HepG2 (cell line): ENCODE measurements around the gene CTSZ. TPM values are rescaled to one million over a fixed set of nuclear protein-coding genes. Genes with fewer than 3 reads are reported as not detected.

ENCODE experiments used
- ATAC-seq: fragments of 200-7000 bp; cut with Tn5 transposase; 3 replicates; pipeline ENCODE4 v1.9.1; 2020; ENCODE audit warnings: mild to moderate bottlenecking, moderate library complexity
- BruUV-seq: library from RNA; stranded (reverse); fragments of 400-500 nt; replicated peaks from 2 replicates; lab custom pipeline; 2021; lab: Mats Ljungman, UMichigan
- CTCF ChIA-PET: fragments of 300-600 bp; formaldehyde crosslinking; extraction: SDS; loops from one replicate; lab custom pipeline; 2021; ENCODE audit warnings: low total read pairs, inconsistent platforms, low intra/inter-chr PET ratio; lab: Yijun Ruan, JAX
- POLR2A ChIA-PET: fragments of 350-600 bp; sonication (Branson Sonifier 250); formaldehyde crosslinking; loops from one replicate; lab custom pipeline; 2020; ENCODE audit warnings: antibody characterized with exemption, inconsistent platforms; lab: Yijun Ruan, JAX
- DNase-seq: peaks from one replicate; pipeline ENCODE4 v3.0.0-alpha.2; 2015; ENCODE audit warnings: low spot score
- FAIRE-seq: peaks from 3 replicates; lab custom pipeline; 2011; peaks lifted over from hg19 to GRCh38; lab: Jason Lieb, UNC
- H2AFZ ChIP-seq: one replicate; pipeline ENCODE4 v1.6.1; 2011; ENCODE audit warnings: low read length, inconsistent platforms
- H3K27ac ChIP-seq: fragments of 300-600 bp; 3 replicates; pipeline ENCODE4 v1.8.0; 2011; ENCODE audit warnings: mixed run types, mild to moderate bottlenecking, mixed read lengths, low read length, inconsistent platforms; ENCODE audit not compliant: insufficient read depth; ENCODE audit errors: extremely low read length
- H3K27me3 ChIP-seq, 2 experiments: fragments of 200-600 bp in 1 of 2; 2 replicates in 1 of 2; 3 replicates in 1 of 2; pipeline versions ENCODE4 v1.6.0 to v1.8.0; 2011; ENCODE audit warnings: low read length in 2 of 2, mild to moderate bottlenecking in 2 of 2, moderate library complexity in 2 of 2, inconsistent platforms in 1 of 2; ENCODE audit not compliant: insufficient read depth in 2 of 2, control insufficient read depth in 1 of 2
- H3K36me3 ChIP-seq, 2 experiments: fragments of 200-600 bp in 1 of 2; replicated peaks in 1 of 2; 2 replicates in 1 of 2; 3 replicates in 1 of 2; pipeline versions ENCODE4 v1.5.1 to v1.8.0; 2011; ENCODE audit warnings: low read length in 2 of 2, inconsistent platforms in 1 of 2; ENCODE audit not compliant: insufficient read depth in 2 of 2, control insufficient read depth in 1 of 2
- H3K4me1 ChIP-seq: 2 replicates; pipeline ENCODE4 v1.5.1; 2012; ENCODE audit warnings: low read length, inconsistent platforms; ENCODE audit not compliant: insufficient read depth
- H3K4me2 ChIP-seq: 2 replicates; pipeline ENCODE4 v1.6.0; 2011; ENCODE audit warnings: low read depth, low read length, inconsistent platforms
- H3K4me3 ChIP-seq, 3 experiments: fragments of 200-600 bp in 1 of 3; sonication (generic), shearing (Covaris generic) in 1 of 3; replicated peaks in 1 of 3; 2 replicates each; pipeline ENCODE4 v1.5.1; 2011 to 2016; ENCODE audit warnings: low read length in 3 of 3, inconsistent platforms in 2 of 3, low read depth in 2 of 3, mild to moderate bottlenecking in 2 of 3, control low read depth in 1 of 3, mixed read lengths in 1 of 3; ENCODE audit not compliant: insufficient read depth in 1 of 3
- H3K79me2 ChIP-seq: one replicate; pipeline ENCODE4 v1.6.1; 2011; ENCODE audit warnings: low read length, inconsistent platforms; ENCODE audit not compliant: insufficient read depth
- H3K9ac ChIP-seq: 2 replicates; pipeline ENCODE4 v1.6.0; 2011; ENCODE audit warnings: mild to moderate bottlenecking, low read depth, low read length, inconsistent platforms; ENCODE audit not compliant: insufficient read depth
- H3K9me3 ChIP-seq: 2 replicates; pipeline ENCODE4 v1.5.1; 2012; ENCODE audit warnings: mild to moderate bottlenecking, low read length
- H4K20me1 ChIP-seq: 2 replicates; pipeline ENCODE4 v1.6.0; 2011; ENCODE audit warnings: inconsistent platforms, mild to moderate bottlenecking, low read length, moderate library complexity; ENCODE audit not compliant: insufficient read depth
- ZKSCAN1 ChIP-seq: fragments of 150-350 bp; IDR thresholded peaks from 2 replicates; pipeline ENCODE4 v1.6.1; 2014; ENCODE audit warnings: low read length
- WGBS: methylation state at CpG from one replicate; pipeline ENCODE4 v1.1.6; 2017; ENCODE audit warnings: low lambda C conversion rate; 5-methylcytosine and 5-hydroxymethylcytosine counted together
- in situ Hi-C: cut with HindIII; loops from 2 replicates; pipeline ENCODE4 v1.10.0; 2017; ENCODE audit warnings: low pct_unique_long_range_greater_than_20kb; ENCODE audit not compliant: extremely low pct_ligation_motif_present
- intact Hi-C: fragments of 100-400 bp; cut with micrococcal nuclease; formaldehyde crosslinking; loops from one replicate; pipeline ENCODE4 v1.10.0; 2022; ENCODE audit not compliant: unreplicated experiment
- polyA plus RNA-seq, 8 experiments: library from polyadenylated mRNA; depleted of rRNA in 3 of 8; stranded (reverse) in 7 of 8; unstranded in 1 of 8; fragments of >200 nt; fragmentation: Illumina TruSeq in 4 of 8; extraction: Trizol in 4 of 8; gene quantifications; 2 replicates each; pipeline versions ENCODE4 v1.2.1 to v1.2.3, GENCODE V29; 2011 to 2016; ENCODE audit warnings: low read depth in 4 of 8, missing spikeins in 1 of 8, mixed read lengths in 1 of 8; ENCODE audit not compliant: insufficient read depth in 1 of 8
- total RNA-seq, 5 experiments: library from RNA; depleted of rRNA; stranded (reverse); fragments of >200 nt; fragmentation: Illumina TruSeq; extraction: Trizol; gene quantifications; 2 replicates each; pipeline ENCODE4 v1.2.3, GENCODE V29; 2016; ENCODE audit warnings: low read depth in 1 of 5
- TF ChIP-seq, protein P1 (sequence below): sonication (generic); formaldehyde crosslinking; IDR thresholded peaks from 2 replicates; pipeline ENCODE4 v1.4.0; 2020; ENCODE audit warnings: missing genetic modification reagents
- TF ChIP-seq, protein P2 (sequence below): sonication (generic); formaldehyde crosslinking; conservative IDR thresholded peaks from 2 replicates; pipeline ENCODE4 v1.8.1; 2023; ENCODE audit warnings: missing genetic modification reagents
- TF ChIP-seq, protein P3 (sequence below): sonication (generic); formaldehyde crosslinking; IDR thresholded peaks from 2 replicates; pipeline ENCODE4 v1.4.0; 2020; ENCODE audit warnings: missing genetic modification reagents, mild to moderate bottlenecking, borderline replicate concordance
- TF ChIP-seq, protein P4 (sequence below): sonication (generic); formaldehyde crosslinking; IDR thresholded peaks from 2 replicates; pipeline ENCODE4 v1.5.1; 2020; ENCODE audit warnings: mild to moderate bottlenecking, missing genetic modification reagents
- TF ChIP-seq, protein P5 (sequence below): sonication (generic); formaldehyde crosslinking; IDR thresholded peaks from 2 replicates; pipeline ENCODE4 v1.5.1; 2020; ENCODE audit warnings: mild to moderate bottlenecking, missing genetic modification reagents, moderate library complexity
- TF ChIP-seq, protein P6 (sequence below): sonication (generic); formaldehyde crosslinking; IDR thresholded peaks from 2 replicates; pipeline ENCODE4 v1.5.1; 2020; ENCODE audit warnings: mild to moderate bottlenecking, moderate library complexity, missing genetic modification reagents

Gene CTSZ
- total and polyA plus RNA-seq, 2 of the 13 experiments (the other 11 are each of a cell fraction or from before 2014, with no cell fraction given), result 0.33 TPM; not detected in 1

DNA sequence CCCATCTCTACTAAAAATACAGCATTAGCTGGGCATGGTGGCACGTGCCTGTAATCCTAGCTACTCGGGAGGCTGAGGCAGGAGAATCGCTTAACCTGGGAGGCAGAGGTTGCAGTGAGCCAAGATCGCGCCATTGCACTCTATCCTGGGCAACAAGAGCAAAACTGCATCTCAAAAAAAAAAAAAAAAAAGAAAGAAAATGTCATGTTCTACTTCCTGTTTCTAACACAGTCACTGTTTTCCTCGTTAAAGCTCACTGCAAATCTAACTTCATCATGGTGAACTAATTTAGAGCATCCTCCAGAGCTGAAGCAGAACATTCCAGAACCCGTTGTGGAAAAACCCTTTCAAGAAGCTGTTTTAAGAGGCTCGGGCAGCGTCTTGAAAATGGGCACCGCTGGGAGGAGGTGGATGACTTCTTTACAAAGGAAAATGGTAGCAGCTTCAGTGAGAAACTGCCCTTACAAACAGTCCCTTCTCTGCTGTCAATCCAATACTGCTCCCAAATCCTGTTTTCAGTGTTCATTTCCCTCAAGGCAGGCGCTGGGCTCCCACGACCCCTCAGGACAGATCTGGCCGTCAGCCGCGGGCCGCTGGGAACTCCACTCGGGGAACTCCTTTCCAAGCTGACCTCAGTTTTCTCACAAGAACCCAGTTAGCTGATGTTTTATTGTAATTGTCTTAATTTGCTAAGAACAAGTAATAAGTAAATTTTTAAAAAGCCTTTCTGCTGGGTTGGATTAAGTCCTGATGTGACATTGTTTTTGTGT, 12.5 kb downstream of the CTSZ start:
- Histone ChIP-seq H3K27me3 (no peaks in the 10 kb centered on the region), H3K9me3 (no peaks in the 10 kb centered on the region), H3K9ac (no peak overlapping the region), H3K27ac (peak overlapping the region; percentile 17), H4K20me1 (no peaks in the 10 kb centered on the region), H3K4me2 (no peak overlapping the region), H2AFZ (no peak overlapping the region), H3K36me3 (peaks cover 38 to 57% of the 10 kb centered on the region in 2 experiments), H3K4me3 (no peak overlapping the region), H3K79me2 (no peaks in the 10 kb centered on the region), H3K4me1 (peaks cover 67% of the 10 kb centered on the region)
- TSS peak; percentile 24 for BruUV-seq
- FAIRE-seq (no peak), ATAC-seq (no peak), DNase-seq (no peak)
- POLR2A ChIA-PET, result interaction anchor here (0.7 to 2.4 kb wide), 4 partner anchors 8 to 413 kb away, joined by 3 to 11 read pairs (median 5); partner anchors contain the start of gene ATP5F1E
- TF ChIP-seq, protein P1, sequence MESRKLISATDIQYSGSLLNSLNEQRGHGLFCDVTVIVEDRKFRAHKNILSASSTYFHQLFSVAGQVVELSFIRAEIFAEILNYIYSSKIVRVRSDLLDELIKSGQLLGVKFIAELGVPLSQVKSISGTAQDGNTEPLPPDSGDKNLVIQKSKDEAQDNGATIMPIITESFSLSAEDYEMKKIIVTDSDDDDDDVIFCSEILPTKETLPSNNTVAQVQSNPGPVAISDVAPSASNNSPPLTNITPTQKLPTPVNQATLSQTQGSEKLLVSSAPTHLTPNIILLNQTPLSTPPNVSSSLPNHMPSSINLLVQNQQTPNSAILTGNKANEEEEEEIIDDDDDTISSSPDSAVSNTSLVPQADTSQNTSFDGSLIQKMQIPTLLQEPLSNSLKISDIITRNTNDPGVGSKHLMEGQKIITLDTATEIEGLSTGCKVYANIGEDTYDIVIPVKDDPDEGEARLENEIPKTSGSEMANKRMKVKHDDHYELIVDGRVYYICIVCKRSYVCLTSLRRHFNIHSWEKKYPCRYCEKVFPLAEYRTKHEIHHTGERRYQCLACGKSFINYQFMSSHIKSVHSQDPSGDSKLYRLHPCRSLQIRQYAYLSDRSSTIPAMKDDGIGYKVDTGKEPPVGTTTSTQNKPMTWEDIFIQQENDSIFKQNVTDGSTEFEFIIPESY (CRISPR knock-in tag), result peak; percentile 47; the same call in 1 of the 2 replicates
- TF ChIP-seq, protein P2, sequence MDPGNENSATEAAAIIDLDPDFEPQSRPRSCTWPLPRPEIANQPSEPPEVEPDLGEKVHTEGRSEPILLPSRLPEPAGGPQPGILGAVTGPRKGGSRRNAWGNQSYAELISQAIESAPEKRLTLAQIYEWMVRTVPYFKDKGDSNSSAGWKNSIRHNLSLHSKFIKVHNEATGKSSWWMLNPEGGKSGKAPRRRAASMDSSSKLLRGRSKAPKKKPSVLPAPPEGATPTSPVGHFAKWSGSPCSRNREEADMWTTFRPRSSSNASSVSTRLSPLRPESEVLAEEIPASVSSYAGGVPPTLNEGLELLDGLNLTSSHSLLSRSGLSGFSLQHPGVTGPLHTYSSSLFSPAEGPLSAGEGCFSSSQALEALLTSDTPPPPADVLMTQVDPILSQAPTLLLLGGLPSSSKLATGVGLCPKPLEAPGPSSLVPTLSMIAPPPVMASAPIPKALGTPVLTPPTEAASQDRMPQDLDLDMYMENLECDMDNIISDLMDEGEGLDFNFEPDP, result 0 out of 2 replicates have a peak, but pooled peaks have one; percentile 20
- TF ChIP-seq, protein P3, sequence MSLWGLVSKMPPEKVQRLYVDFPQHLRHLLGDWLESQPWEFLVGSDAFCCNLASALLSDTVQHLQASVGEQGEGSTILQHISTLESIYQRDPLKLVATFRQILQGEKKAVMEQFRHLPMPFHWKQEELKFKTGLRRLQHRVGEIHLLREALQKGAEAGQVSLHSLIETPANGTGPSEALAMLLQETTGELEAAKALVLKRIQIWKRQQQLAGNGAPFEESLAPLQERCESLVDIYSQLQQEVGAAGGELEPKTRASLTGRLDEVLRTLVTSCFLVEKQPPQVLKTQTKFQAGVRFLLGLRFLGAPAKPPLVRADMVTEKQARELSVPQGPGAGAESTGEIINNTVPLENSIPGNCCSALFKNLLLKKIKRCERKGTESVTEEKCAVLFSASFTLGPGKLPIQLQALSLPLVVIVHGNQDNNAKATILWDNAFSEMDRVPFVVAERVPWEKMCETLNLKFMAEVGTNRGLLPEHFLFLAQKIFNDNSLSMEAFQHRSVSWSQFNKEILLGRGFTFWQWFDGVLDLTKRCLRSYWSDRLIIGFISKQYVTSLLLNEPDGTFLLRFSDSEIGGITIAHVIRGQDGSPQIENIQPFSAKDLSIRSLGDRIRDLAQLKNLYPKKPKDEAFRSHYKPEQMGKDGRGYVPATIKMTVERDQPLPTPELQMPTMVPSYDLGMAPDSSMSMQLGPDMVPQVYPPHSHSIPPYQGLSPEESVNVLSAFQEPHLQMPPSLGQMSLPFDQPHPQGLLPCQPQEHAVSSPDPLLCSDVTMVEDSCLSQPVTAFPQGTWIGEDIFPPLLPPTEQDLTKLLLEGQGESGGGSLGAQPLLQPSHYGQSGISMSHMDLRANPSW (CRISPR knock-in tag), result no peak
- TF ChIP-seq, protein P4, sequence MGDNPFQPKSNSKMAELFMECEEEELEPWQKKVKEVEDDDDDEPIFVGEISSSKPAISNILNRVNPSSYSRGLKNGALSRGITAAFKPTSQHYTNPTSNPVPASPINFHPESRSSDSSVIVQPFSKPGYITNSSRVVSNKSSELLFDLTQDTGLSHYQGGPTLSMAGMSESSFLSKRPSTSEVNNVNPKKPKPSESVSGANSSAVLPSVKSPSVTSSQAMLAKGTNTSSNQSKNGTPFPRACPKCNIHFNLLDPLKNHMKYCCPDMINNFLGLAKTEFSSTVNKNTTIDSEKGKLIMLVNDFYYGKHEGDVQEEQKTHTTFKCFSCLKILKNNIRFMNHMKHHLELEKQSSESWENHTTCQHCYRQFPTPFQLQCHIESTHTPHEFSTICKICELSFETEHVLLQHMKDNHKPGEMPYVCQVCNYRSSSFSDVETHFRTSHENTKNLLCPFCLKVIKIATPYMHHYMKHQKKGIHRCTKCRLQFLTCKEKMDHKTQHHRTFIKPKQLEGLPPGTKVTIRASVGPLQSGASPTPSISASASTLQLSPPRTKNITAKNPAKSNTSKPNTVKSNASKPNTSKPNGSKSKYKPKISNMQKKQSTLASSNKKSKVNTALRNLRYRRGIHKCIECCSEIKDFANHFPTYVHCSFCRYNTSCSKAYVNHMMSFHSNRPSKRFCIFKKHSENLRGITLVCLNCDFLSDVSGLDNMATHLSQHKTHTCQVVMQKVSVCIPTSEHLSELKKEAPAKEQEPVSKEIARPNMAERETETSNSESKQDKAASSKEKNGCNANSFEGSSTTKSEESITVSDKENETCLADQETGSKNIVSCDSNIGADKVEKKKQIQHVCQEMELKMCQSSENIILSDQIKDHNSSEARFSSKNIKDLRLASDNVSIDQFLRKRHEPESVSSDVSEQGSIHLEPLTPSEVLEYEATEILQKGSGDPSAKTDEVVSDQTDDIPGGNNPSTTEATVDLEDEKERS (CRISPR knock-in tag), result no peak
- TF ChIP-seq, protein P5, sequence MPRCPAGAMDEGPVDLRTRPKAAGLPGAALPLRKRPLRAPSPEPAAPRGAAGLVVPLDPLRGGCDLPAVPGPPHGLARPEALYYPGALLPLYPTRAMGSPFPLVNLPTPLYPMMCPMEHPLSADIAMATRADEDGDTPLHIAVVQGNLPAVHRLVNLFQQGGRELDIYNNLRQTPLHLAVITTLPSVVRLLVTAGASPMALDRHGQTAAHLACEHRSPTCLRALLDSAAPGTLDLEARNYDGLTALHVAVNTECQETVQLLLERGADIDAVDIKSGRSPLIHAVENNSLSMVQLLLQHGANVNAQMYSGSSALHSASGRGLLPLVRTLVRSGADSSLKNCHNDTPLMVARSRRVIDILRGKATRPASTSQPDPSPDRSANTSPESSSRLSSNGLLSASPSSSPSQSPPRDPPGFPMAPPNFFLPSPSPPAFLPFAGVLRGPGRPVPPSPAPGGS (CRISPR knock-in tag), result no peak
- TF ChIP-seq, protein P6, sequence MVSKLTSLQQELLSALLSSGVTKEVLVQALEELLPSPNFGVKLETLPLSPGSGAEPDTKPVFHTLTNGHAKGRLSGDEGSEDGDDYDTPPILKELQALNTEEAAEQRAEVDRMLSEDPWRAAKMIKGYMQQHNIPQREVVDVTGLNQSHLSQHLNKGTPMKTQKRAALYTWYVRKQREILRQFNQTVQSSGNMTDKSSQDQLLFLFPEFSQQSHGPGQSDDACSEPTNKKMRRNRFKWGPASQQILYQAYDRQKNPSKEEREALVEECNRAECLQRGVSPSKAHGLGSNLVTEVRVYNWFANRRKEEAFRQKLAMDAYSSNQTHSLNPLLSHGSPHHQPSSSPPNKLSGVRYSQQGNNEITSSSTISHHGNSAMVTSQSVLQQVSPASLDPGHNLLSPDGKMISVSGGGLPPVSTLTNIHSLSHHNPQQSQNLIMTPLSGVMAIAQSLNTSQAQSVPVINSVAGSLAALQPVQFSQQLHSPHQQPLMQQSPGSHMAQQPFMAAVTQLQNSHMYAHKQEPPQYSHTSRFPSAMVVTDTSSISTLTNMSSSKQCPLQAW (CRISPR knock-in tag), result no peak
- no peak for TF ChIP-seq ZKSCAN1
- 95% methylated on average over 17 of the region's 17 CpGs for WGBS
- CTCF ChIA-PET, result no interaction called here
- in situ Hi-C loops (no loop called here), intact Hi-C loops (loop anchor here (5.0 kb wide), 1 partner anchor 38 kb away; the partner anchor contains the start of gene ATP5F1E)
